PC-3 (cell line): ENCODE data around the gene TMC3. TPM values are rescaled to one million over a fixed set of nuclear protein-coding genes. Genes with fewer than 3 reads are reported as not detected.
A peak's percentile ranks its signal among the peaks of the same experiment; 100 is the strongest.

Experiments used
- ATAC-seq: fragments of 200-7000 bp; cut with Tn5 transposase; 2 replicates; pipeline ENCODE4 v1.9.1; 2020; ENCODE audit warnings: mild to moderate bottlenecking, moderate library complexity
- BruUV-seq: library from RNA; stranded (reverse); fragments of 400-500 nt; replicated peaks from 2 replicates; lab custom pipeline; 2021; lab: Mats Ljungman, UMichigan
- CTCF ChIA-PET: fragments of 300-600 bp; sonication (Branson Sonifier 250); formaldehyde crosslinking; loops from one replicate; lab custom pipeline; 2022; ENCODE audit warnings: antibody characterized with exemption; lab: Charles Lee
- POLR2A ChIA-PET: fragments of 300-600 bp; sonication (Branson Sonifier 250); formaldehyde crosslinking; loops from one replicate; lab custom pipeline; 2022; ENCODE audit warnings: antibody characterized with exemption; ENCODE audit not compliant: unreplicated experiment; lab: Charles Lee
- DNase-seq: peaks from one replicate; pipeline ENCODE4 v3.0.0-alpha.2; 2015
- H2AFZ ChIP-seq: fragments of 300-600 bp; sonication (generic); 2 replicates; pipeline ENCODE4 v1.6.0; 2016; ENCODE audit warnings: antibody characterized with exemption, low read length
- H3F3A ChIP-seq: fragments of 300-600 bp; sonication (generic); one replicate; pipeline ENCODE4 v1.6.0; 2017; ENCODE audit warnings: antibody characterized with exemption, low read length, control low read depth, mild to moderate bottlenecking; ENCODE audit not compliant: unreplicated experiment
- H3K27ac ChIP-seq: fragments of 300-600 bp; sonication (generic); 2 replicates; pipeline ENCODE4 v1.5.1; 2016; ENCODE audit warnings: mild to moderate bottlenecking, low read length
- H3K27me3 ChIP-seq: fragments of 300-600 bp; sonication (generic); 2 replicates; pipeline ENCODE4 v1.6.1; 2016; ENCODE audit warnings: low read length, mixed read lengths
- H3K36me3 ChIP-seq: fragments of 300-600 bp; sonication (generic); 2 replicates; pipeline ENCODE4 v1.6.1; 2016; ENCODE audit warnings: low read depth, mixed run types, low read length, mixed read lengths
- H3K4me1 ChIP-seq: fragments of 300-600 bp; sonication (generic); 2 replicates; pipeline ENCODE4 v1.5.1; 2016; ENCODE audit warnings: low read length; ENCODE audit not compliant: insufficient read depth
- H3K4me2 ChIP-seq: fragments of 300-600 bp; sonication (generic); 2 replicates; pipeline ENCODE4 v1.6.0; 2016; ENCODE audit warnings: low read length
- H3K4me3 ChIP-seq: fragments of 300-600 bp; sonication (generic); 2 replicates; pipeline ENCODE4 v1.5.1; 2016; ENCODE audit warnings: mild to moderate bottlenecking, low read length, mixed read lengths
- H3K79me2 ChIP-seq: fragments of 300-600 bp; sonication (generic); 2 replicates; pipeline ENCODE4 v1.6.1; 2017; ENCODE audit warnings: low read length, mixed read lengths
- H3K9ac ChIP-seq: fragments of 300-600 bp; sonication (generic); 2 replicates; pipeline ENCODE4 v1.6.0; 2016; ENCODE audit warnings: mild to moderate bottlenecking, low read length
- H3K9me2 ChIP-seq: fragments of 300-600 bp; sonication (generic); replicated peaks from 2 replicates; pipeline ENCODE4 v1.6.1; 2016; ENCODE audit warnings: mixed run types, low read length, mixed read lengths
- H3K9me3 ChIP-seq: fragments of 300-600 bp; sonication (generic); 2 replicates; pipeline ENCODE4 v1.6.1; 2016; ENCODE audit warnings: low read length, mixed read lengths
- H4K20me1 ChIP-seq: fragments of 300-600 bp; sonication (generic); 2 replicates; pipeline ENCODE4 v1.6.1; 2016; ENCODE audit warnings: low read length, mixed read lengths
- CTCF ChIP-seq: fragments of 300-600 bp; sonication (generic); conservative IDR thresholded peaks from 2 replicates; pipeline ENCODE4 v1.5.1; 2017; ENCODE audit warnings: antibody characterized with exemption, low read depth, mild to moderate bottlenecking, low read length
- EZH2 ChIP-seq: fragments of 300-600 bp; sonication (generic); IDR thresholded peaks from one replicate; pipeline ENCODE4 v1.6.1; 2017; ENCODE audit warnings: antibody characterized with exemption, mild to moderate bottlenecking, low read length; ENCODE audit not compliant: unreplicated experiment
- EZH2phosphoT487 ChIP-seq: fragments of 300-600 bp; sonication (generic); IDR thresholded peaks from 2 replicates; pipeline ENCODE4 v1.6.1; 2018; ENCODE audit warnings: mild to moderate bottlenecking, antibody characterized with exemption, low read length, borderline replicate concordance
- intact Hi-C: fragments of 100-400 bp; cut with micrococcal nuclease; formaldehyde crosslinking; loops from 2 replicates; pipeline ENCODE4 v1.9.0; 2023
- total RNA-seq: library from RNA; depleted of rRNA; stranded (reverse); fragments of >200 nt; gene quantifications from 2 replicates; pipeline ENCODE4 v1.2.3, GENCODE V29; 2014

Gene TMC3
- total RNA-seq, 1 experiment from 2014 or later = not detected

GRCh38 chr15:81336568-81336967 lies 37.4 kb downstream of the TMC3 start:
- no peaks in the 10 kb centered on the region for H3K27me3 ChIP-seq
- no peaks in the 10 kb centered on the region for H3F3A ChIP-seq
- ATAC-seq (peak; percentile 49; the same call in 1 of the 2 replicates), DNase-seq (peak; percentile 64)
- H3K9ac ChIP-seq = no peak overlapping the region
- H3K27ac ChIP-seq = no peak overlapping the region
- peak; percentile 69 for TF ChIP-seq CTCF
- TF ChIP-seq EZH2phosphoT487 = no peak
- ChIA-PET CTCF (no interaction called here), POLR2A (no interaction called here)
- no peak overlapping the region for H3K4me3 ChIP-seq
- intact Hi-C loops = no loop called here
- H3K4me2 ChIP-seq = no peak overlapping the region
- H3K36me3 ChIP-seq = no peaks in the 10 kb centered on the region
- no TSS peak for BruUV-seq
- H2AFZ ChIP-seq = no peak overlapping the region
- H3K9me3 ChIP-seq = no peaks in the 10 kb centered on the region
- H3K79me2 ChIP-seq = no peaks in the 10 kb centered on the region
- no peaks in the 10 kb centered on the region for H3K9me2 ChIP-seq
- no peaks in the 10 kb centered on the region for H4K20me1 ChIP-seq
- peaks cover 17% of the 10 kb centered on the region for H3K4me1 ChIP-seq

DNA sequence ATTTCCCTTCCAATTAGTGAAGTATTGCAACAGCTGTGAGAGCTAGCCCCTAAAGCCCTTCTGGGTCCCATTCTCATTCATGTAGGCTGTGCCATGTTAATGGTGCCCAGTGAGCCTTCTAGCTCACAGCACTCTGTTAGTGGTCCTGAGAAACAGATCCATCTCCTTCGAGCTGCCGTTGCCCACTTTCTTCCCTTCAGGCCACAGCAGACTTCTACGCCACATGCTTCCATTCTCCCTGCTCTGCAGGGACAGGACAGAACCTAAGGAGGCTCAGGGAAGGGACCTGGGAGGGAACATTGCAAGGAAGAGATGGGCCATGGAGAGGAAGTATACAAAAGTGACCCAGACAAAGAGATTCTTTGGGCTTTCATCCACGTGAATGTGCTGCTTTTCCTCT lies 38.4 kb downstream of the TMC3 start:
- Histone ChIP-seq H3K4me3 (no peak overlapping the region), H3K9ac (no peak overlapping the region), H3F3A (no peaks in the 10 kb centered on the region), H3K27me3 (no peaks in the 10 kb centered on the region), H3K4me2 (no peak overlapping the region), H3K36me3 (no peaks in the 10 kb centered on the region), H2AFZ (no peak overlapping the region), H3K4me1 (peaks cover 17% of the 10 kb centered on the region), H3K27ac (no peak overlapping the region), H3K9me2 (no peaks in the 10 kb centered on the region), H3K79me2 (no peaks in the 10 kb centered on the region), H4K20me1 (no peaks in the 10 kb centered on the region), H3K9me3 (no peaks in the 10 kb centered on the region)
- ChIA-PET POLR2A (no interaction called here), CTCF (no interaction called here)
- TF ChIP-seq EZH2 = no peak
- no peak for TF ChIP-seq CTCF
- no peak for TF ChIP-seq EZH2phosphoT487
- intact Hi-C loops = no loop called here
- no TSS peak for BruUV-seq
- no peak for DNase-seq
- ATAC-seq = no peak

DNA sequence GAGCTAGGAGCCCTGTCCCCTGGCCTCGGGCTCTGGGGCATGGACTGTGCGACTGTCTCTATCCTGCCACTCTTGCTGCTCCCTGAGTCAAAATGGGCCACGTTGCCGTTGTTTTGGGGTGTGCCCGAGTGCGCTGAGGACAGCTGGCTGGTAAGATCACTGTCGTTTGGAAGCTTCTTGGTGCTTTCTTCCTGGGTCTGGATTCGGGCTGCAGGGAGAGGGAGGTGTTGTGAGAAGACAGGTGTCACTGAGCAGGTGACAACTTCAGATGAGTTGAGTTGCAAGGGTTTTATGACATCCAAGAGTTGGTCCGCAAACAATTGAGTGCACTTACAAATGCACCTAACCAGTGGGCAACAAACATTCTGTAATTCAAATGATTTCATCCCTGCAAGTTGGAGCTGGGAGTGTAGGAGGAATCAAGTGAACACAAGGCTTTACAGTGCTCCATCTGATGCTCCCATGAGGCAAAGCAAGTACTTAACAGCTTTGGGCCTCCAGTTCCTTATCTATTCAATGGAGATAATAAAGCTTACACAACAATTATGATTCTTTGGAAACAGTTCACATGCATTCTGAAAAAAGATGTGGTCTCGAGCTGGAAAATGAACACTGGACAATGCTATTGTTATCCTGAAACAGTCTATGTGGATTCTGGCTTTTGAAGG lies 39.1 kb downstream of the TMC3 start:
- DNase-seq (no peak), ATAC-seq (no peak)
- peaks cover 17% of the 10 kb centered on the region for H3K4me1 ChIP-seq
- H3K9me3 ChIP-seq = no peaks in the 10 kb centered on the region
- CTCF ChIA-PET = no interaction called here
- POLR2A ChIA-PET = no interaction called here
- no peak for TF ChIP-seq EZH2phosphoT487
- TF ChIP-seq EZH2 = no peak
- TF ChIP-seq CTCF = no peak
- H3K4me2 ChIP-seq = no peak overlapping the region
- no TSS peak for BruUV-seq
- H3K27me3 ChIP-seq = no peaks in the 10 kb centered on the region
- intact Hi-C loops = no loop called here
- no peak overlapping the region for H3K27ac ChIP-seq
- H3F3A ChIP-seq = no peaks in the 10 kb centered on the region
- H4K20me1 ChIP-seq = no peaks in the 10 kb centered on the region
- no peaks in the 10 kb centered on the region for H3K9me2 ChIP-seq
- H3K79me2 ChIP-seq = no peaks in the 10 kb centered on the region
- H3K36me3 ChIP-seq = no peaks in the 10 kb centered on the region
- H3K9ac ChIP-seq = no peak overlapping the region
- H2AFZ ChIP-seq = no peak overlapping the region
- H3K4me3 ChIP-seq = no peak overlapping the region
